ENCODE results near the gene ALKAL2.

The ALKAL2 gene

GRCh38 chr2:314561-315336 lies 26.9 kb upstream of the ALKAL2 start:
- Histone ChIP-seq H3K4me3 (replicated peaks; ENCODE audit: low read depth, low read length) (no peak overlapping the region), H3K36me3 (ENCODE audit: control insufficient read depth, insufficient read depth, low read length) (no peaks in the 10 kb centered on the region), H3K27me3 (replicated peaks; ENCODE audit: control insufficient read depth, insufficient read depth, low read length) (no peaks in the 10 kb centered on the region)
- no peak for TF ChIP-seq CTCF (IDR thresholded peaks at IDR 0.05; ENCODE audit: insufficient read depth, low read length, poor library complexity, severe bottlenecking)
- no peak for DNase-seq (ENCODE audit: extremely low read depth, insufficient read length)

GRCh38 chr2:313991-314390 lies 26.1 kb upstream of the ALKAL2 start:
- no peak for TF ChIP-seq CTCF (IDR thresholded peaks at IDR 0.05; ENCODE audit: insufficient read depth, low read length, poor library complexity, severe bottlenecking)
- no peak for DNase-seq (ENCODE audit: extremely low read depth, insufficient read length)
- Histone ChIP-seq H3K36me3 (ENCODE audit: control insufficient read depth, insufficient read depth, low read length) (no peaks in the 10 kb centered on the region), H3K27me3 (replicated peaks; ENCODE audit: control insufficient read depth, insufficient read depth, low read length) (no peaks in the 10 kb centered on the region), H3K4me3 (replicated peaks; ENCODE audit: low read depth, low read length) (no peak overlapping the region)

GRCh38 chr2:310994-311393 lies 23.1 kb upstream of the ALKAL2 start:
- no peak for DNase-seq (ENCODE audit: extremely low read depth, insufficient read length)
- no peak for TF ChIP-seq CTCF (IDR thresholded peaks at IDR 0.05; ENCODE audit: insufficient read depth, low read length, poor library complexity, severe bottlenecking)
- no peaks in the 10 kb centered on the region for H3K27me3 ChIP-seq (replicated peaks; ENCODE audit: control insufficient read depth, insufficient read depth, low read length)

GRCh38 chr2:309954-310510 lies 22.1 kb upstream of the ALKAL2 start:
- Histone ChIP-seq H3K36me3 (ENCODE audit: control insufficient read depth, insufficient read depth, low read length) (no peaks in the 10 kb centered on the region), H3K4me3 (replicated peaks; ENCODE audit: low read depth, low read length) (no peak overlapping the region), H3K27me3 (replicated peaks; ENCODE audit: control insufficient read depth, insufficient read depth, low read length) (no peaks in the 10 kb centered on the region)
- no peak for TF ChIP-seq CTCF (IDR thresholded peaks at IDR 0.05; ENCODE audit: insufficient read depth, low read length, poor library complexity, severe bottlenecking)
- no peak for DNase-seq (ENCODE audit: extremely low read depth, insufficient read length)

More at GRCh38 chr2:310994-311393, 23.1 kb upstream of the ALKAL2 start:
- no peak overlapping the region for H3K4me3 ChIP-seq (replicated peaks; ENCODE audit: low read depth, low read length)
- H3K36me3 ChIP-seq (ENCODE audit: control insufficient read depth, insufficient read depth, low read length): no peaks in the 10 kb centered on the region

- no peak overlapping the region for H3K4me3 ChIP-seq (replicated peaks; ENCODE audit: low read depth, low read length)
- DNase-seq (ENCODE audit: extremely low read depth, insufficient read length): no peak
- H3K27me3 ChIP-seq (replicated peaks; ENCODE audit: control insufficient read depth, insufficient read depth, low read length): no peaks in the 10 kb centered on the region
- H3K36me3 ChIP-seq (ENCODE audit: control insufficient read depth, insufficient read depth, low read length): no peaks in the 10 kb centered on the region
- TF ChIP-seq CTCF (IDR thresholded peaks at IDR 0.05; ENCODE audit: insufficient read depth, low read length, poor library complexity, severe bottlenecking): no peak
These were observed 21.5 kb upstream of the ALKAL2 start for GRCh38 chr2:309148-309953.
